Muscle of arm (tissue), 12 donors: ENCODE results near the gene KCNMA1. TPM values are rescaled to one million over a fixed set of nuclear protein-coding genes. Genes with fewer than 3 reads are reported as not detected.

Experiments used
- DNase-seq: peaks from one replicate; pipeline ENCODE4 v3.0.0-alpha.2; 2013
- polyA plus RNA-seq, 12 donors: library from polyadenylated mRNA; unstranded; fragments of 120-200 nt; gene quantifications; one replicate each; pipeline ENCODE4 v1.2.1, GENCODE V29; 2013; ENCODE audit not compliant: insufficient read length in 12 of 12

KCNMA1 gene
- polyA plus RNA-seq, 12 donors: 12.3 to 20.1 (median 16.4) TPM; not detected in 1

DNA sequence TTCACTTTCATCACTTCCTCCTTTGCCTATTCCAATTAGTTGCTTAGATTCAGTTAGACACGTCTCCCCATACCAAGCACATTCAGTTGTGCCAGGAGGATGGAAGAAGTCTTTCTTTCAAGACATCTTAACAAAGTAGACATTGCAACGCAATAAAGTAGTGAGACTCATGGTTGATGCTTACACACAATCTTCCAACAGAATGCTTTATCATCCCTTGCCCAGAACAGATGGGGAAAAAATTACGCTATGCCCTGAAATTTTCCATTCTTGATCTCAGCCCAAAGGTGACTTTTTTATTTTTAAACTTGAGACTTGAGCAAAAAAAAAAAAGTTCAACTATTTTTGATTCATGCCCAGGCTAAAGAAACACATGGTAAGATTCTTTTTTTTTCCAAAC lies 74.9 kb downstream of the KCNMA1 start:
- DNase-seq: no peak

DNA sequence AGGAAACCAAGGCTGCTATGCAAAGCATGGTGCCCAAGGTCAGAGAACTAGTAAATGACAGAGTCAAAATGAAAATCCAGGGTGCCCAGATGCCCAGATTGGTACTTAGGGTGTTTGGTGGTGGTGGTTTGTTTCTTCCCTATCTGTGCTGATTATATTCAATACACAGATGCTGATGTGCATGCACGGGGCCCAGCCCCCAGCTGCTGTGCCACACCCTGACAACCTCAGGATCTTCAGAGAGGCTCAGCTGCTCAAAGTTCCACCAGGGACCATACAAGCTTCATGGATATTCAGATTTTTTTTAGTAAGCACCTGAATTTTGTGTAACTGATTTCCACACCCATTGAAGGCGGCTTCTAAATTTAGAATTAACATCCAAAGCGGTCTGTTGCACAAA lies 75.6 kb downstream of the KCNMA1 start:
- DNase-seq: no peak

DNA sequence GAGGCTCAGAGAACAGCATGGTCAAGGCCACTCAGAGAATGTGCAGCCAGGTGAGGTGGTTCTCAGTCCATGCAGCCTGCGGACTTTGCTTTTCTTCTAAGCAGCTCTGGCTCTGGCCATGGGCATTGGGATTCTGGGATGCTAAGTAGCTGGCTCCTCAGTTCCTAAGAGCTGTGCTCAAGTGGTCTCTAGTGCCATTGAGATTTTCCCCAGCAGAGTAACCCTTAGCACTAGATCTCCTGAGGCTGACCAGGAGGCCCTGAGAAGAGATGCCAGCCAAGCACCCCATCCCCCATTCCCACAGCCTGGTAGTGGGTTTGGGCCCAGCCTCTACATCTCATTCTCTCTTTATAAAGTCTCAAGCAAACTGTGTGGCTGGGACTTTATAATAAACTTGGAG lies 77.1 kb downstream of the KCNMA1 start:
- DNase-seq: no peak

GRCh38 chr10:77560052-77560451 lies 77.6 kb downstream of the KCNMA1 start:
- no peak for DNase-seq

GRCh38 chr10:77556990-77557601 lies 80.5 kb downstream of the KCNMA1 start:
- DNase-seq: no peak

DNA sequence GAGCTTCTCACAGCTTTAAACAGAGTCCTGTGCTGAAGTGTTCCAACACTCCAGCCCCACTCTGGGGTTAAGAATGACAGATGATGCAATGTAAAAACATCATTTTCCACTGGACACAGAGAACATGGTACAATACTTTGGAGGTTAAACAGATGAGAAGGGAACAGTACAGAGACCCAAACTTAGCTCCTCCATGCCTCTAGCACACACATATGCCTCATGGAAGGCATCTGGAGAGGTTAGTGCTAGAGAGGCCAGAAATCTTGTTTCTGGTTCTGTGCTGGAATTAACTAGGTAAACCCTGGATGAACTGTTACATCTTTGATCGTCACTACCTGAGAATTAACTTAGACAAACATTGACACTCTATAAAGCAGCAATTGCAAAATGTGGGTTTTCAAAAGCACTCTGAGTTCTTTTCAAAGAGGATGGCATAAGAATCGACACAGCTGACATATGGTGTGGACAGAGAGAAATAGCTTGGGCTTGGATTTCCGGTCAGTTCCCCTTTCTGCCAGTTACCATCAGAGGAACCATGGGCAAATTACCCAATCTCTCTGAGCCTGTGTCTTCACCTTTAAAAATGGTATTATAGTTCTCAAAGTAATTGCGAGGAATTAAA lies 81.9 kb downstream of the KCNMA1 start:
- DNase-seq: no peak

DNA sequence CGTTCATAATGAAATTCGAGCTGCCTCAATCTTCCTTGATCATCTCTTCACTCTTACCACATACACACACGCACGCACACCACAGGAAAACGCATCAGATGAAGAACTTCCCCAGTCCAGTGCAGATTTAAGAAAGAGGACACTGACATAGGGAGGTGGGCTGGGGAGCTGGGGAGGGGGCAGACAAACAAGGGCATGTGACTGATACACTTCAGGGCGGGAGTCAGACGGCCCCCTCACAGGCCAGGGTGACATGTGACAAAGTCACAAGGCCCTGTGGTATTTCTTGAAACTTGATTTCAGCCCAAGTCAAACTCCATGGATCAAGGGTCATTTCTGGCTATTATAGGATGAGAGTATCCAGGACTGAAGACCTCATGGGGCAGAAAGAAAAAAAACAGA lies 82.6 kb downstream of the KCNMA1 start:
- no peak for DNase-seq

DNA sequence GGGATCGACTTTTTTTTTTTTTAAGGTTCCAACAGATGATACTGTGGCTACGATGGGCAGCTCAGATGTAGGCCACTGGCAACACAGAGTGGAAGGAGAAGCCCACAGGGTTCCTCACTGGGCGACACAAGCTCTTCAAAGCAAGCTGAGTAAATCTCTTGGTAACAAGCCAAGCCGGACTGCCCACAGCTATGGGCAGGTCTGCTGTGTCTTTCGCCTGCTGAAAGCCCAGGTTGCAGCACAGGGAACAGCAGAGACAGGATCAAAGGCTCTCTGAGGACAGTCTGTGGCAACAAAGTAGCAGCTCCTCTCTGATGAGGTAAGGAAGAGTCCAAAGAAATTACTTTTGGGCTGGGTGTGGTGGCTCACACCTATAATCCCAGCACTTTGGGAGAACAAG lies 83.6 kb downstream of the KCNMA1 start:
- DNase-seq: no peak

- DNase-seq: no peak
Observed at GRCh38 chr10:77553311-77553710, 84.3 kb downstream of the KCNMA1 start.

- no peak for DNase-seq
Observed at GRCh38 chr10:77552252-77552651, 85.4 kb downstream of the KCNMA1 start.

GRCh38 chr10:77550378-77550777 lies 87.2 kb downstream of the KCNMA1 start:
- DNase-seq: no peak

GRCh38 chr10:77548671-77549070 lies 88.9 kb downstream of the KCNMA1 start:
- DNase-seq: no peak

GRCh38 chr10:77548157-77548556 lies 89.5 kb downstream of the KCNMA1 start:
- no peak for DNase-seq

DNA sequence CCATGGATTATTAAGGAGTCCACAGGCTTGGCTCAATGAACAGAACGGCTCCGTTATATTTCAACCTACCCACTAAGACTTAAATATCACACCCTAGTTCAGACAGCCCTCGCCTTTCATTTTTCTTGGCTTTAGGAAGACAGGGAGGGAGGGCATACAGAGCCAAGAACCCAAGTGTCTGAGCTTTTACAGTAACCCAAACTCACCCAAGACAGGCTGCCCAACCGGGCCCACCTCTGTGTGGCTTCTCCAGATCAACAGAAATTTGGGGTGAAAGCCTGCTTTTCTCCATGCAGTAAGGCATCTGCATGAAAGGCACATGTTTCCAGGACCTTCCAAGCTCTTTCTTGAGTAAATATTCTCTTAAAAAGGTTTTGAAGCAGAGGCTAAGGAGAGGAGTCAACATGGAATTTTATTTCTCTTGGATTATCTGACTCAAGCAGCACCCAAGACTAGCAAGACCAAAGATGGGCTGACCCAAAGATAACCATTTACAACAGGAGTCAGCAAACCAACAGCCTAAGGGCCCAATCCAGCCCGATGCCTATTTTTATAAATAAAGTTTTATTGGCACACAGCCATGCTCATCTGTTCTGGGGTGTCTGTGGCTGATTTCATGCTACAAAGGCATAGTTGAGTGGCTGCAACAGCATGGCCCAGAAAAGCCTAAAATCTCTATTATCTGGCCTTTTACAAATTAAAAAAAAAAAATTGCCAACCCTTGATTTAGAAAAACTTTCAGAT lies 90.1 kb downstream of the KCNMA1 start:
- no peak for DNase-seq

GRCh38 chr10:77546042-77546441 lies 91.6 kb downstream of the KCNMA1 start:
- no peak for DNase-seq

DNA sequence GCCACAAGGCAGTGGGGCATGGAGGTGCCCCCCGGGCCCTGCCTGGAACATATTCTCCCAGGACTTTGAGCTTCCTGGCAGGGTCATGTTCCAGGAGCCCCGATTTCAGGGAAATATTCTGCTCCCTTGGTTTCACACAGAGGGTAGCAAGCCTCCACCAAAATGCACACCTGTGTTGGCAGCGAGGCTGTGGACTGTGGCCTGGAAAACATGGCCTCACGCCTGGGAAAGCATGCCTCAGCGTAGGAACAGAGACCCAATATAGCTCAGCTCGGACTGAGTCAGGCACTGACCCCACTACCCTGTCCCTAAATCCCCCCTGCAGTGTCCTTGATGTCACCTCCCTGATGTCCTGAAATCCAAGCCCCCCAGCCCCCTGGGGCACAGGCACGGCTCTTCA lies 92.0 kb downstream of the KCNMA1 start:
- no peak for DNase-seq

DNA sequence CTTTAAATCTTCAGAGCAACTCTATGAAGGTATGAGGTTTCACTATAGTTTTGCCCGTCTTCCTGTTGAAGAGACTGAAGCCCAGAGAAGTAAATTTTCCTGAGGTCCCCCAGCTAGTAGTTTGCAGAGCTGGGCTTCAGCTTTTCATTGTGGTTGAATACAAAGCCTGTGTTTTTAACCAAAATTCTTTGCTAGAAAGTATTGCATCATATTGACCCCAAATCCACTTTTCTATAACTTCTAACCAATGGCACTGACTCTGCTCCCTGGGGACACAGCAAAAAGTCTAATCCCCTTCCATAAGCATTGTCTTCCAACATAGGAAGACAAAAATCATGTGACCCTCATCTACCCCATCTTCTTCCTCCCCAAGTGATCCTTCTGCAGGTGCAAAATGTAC lies 93.0 kb downstream of the KCNMA1 start:
- no peak for DNase-seq

DNA sequence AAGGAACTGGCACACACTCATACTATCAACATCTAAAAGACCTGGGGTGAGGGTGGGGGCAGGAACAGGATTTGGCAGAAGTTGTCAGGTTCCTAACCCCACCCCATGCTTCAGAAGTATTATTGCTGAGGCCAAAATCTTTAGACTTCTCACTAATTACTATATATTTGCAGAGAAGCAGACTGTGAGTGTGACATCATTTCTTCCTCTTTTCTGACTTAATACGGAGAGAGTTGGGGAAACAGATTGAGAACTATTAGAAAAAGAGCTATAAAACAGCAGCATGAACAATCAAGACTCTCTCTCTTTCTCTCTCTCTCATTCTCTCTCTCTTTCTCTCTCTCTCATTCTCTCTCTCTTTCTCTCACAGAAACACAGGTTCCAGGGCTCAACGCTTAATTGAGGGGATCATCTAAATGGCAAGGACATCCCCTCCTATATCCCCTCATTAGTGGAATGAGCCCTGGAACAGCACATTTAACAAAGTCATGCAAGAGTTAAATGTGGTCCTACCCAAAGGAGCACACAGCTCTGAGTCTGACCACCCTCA lies 94.8 kb downstream of the KCNMA1 start:
- DNase-seq: no peak

GRCh38 chr10:77541944-77542343 lies 95.7 kb downstream of the KCNMA1 start:
- no peak for DNase-seq

DNA sequence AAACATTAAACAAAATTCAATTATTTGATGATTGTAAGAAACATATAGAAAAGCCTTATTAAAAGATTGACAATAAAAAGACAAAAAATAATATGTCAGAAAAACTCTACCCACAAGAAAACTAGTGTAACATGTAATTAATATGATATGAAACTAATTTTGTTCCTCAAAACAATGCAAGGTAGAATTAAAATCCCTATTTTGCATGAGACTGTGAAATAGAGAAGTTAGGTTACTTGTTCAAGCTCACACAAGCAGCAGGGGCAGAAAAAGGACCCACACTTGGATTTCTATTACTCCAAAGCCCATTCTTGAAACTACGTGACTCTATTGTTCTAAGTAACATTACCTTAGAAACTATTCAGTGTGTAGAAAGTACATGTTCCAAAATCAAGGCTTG lies 96.4 kb downstream of the KCNMA1 start:
- no peak for DNase-seq

GRCh38 chr10:77539147-77539935 lies 98.3 kb downstream of the KCNMA1 start:
- no peak for DNase-seq

DNA sequence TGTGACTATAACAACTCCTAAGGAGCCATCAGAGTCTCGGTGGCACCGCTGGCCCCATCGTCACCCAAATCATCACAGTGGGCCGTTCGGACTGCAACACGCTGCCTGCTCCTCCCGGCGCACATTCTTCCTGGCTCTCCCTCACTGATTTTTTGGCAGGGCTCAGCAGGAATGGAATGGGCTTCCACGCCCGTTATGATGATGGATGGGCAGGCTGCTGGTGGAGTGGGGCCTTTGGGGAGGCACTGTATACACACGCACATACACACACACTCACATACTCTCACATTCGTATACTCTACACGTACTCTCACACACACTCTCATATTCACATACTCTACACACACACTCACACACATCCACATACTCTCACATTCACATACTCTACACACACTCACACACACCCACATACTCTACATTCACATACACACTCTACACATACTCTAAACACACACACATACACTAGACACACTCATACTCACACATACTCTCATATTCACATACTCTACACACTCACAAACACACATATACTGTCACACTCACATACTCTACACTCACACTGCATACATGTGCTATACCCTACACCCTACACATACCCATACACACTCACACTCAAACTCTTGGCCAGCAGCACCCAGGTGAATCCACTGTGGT lies 99.8 kb downstream of the KCNMA1 start:
- no peak for DNase-seq
